ENCODE data around the gene HINT1.

The HINT1 gene

DNA sequence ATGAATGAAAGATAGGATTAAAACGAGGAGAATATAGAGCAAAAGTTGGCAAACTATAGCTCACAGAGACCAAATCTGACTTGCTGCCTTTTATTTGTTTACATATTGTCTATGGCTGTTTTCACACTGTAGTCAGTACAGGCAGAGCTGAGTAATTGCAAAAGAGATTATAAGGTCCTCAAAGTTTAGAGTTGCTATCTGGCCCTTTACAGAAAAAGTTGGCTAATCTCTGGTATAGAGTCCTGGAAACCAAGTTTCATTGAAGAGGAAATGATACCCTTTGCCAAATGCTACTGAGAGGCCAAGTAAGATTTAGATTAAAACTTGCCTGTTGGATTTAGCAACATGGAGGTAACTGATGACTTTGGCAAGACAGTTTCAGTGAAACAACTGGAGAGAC lies 41.7 kb upstream of the HINT1 start:
- no peak overlapping the region for H3K27ac ChIP-seq
- TF ChIP-seq, protein P1, sequence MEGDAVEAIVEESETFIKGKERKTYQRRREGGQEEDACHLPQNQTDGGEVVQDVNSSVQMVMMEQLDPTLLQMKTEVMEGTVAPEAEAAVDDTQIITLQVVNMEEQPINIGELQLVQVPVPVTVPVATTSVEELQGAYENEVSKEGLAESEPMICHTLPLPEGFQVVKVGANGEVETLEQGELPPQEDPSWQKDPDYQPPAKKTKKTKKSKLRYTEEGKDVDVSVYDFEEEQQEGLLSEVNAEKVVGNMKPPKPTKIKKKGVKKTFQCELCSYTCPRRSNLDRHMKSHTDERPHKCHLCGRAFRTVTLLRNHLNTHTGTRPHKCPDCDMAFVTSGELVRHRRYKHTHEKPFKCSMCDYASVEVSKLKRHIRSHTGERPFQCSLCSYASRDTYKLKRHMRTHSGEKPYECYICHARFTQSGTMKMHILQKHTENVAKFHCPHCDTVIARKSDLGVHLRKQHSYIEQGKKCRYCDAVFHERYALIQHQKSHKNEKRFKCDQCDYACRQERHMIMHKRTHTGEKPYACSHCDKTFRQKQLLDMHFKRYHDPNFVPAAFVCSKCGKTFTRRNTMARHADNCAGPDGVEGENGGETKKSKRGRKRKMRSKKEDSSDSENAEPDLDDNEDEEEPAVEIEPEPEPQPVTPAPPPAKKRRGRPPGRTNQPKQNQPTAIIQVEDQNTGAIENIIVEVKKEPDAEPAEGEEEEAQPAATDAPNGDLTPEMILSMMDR (IDR thresholded peaks at IDR 0.05): no peak
- TF ChIP-seq ZFX (IDR thresholded peaks at IDR 0.05; ENCODE audit: borderline replicate concordance): no peak

DNA sequence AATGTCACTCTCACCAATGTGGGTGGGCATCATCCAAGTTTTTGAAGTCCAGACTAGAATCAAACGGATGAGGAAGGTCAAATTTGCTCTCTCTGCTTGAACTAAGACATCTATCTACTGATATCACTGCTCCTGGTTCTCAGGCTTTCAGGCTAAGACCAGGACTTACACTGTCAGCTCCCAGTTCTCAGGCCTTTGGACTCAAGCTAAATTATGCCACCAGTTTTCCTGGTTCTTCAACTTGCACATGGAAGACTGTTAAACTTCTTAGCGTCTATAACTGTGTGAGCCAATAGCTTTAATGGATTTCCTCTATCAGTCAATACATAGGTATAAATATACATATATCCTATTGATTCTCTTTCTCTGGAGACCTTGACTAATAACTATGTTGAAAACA lies 41.0 kb upstream of the HINT1 start:
- no peak overlapping the region for H3K27ac ChIP-seq
- TF ChIP-seq, protein P1 (IDR thresholded peaks at IDR 0.05): no peak
- no peak for TF ChIP-seq ZFX (IDR thresholded peaks at IDR 0.05; ENCODE audit: borderline replicate concordance)

DNA sequence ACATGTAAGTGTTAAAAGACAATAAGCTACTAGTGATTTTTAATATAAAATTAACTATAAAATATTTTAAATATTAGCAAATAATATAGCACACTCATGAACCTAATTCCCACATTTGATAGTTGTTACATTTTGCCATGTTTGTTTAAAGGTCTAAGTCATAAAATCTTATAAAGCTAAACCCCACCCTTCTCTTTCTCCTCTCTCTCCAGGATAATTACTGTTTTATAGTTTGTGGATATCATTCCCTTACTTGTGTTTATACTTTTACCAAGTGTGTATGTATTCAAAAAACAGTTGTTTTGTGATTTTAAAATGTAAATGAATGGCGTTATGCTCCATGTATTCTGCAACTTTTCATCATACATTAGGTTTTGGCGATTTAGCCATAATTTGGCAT lies 39.9 kb upstream of the HINT1 start:
- no peak for TF ChIP-seq ZFX (IDR thresholded peaks at IDR 0.05; ENCODE audit: borderline replicate concordance)
- TF ChIP-seq, protein P1 (IDR thresholded peaks at IDR 0.05): no peak
- no peak overlapping the region for H3K27ac ChIP-seq

DNA sequence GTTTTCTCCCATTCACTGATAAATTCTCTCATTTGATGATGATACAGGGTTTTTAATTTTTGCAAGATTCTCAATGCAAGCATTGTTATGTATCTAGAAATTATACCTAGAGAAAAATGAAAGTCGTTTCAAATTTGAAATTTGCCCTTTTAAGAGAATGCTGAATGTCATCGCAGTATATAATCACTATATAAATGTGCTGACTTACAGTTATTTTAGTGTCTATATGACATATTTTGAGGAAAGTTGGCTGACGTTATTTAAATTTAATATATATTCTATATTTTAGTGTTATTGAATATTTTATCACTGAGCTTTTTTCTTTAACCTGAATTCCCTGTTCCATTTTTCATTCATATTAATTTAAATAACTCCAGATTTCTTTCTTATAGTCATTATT lies 35.5 kb upstream of the HINT1 start:
- TF ChIP-seq ZFX (IDR thresholded peaks at IDR 0.05; ENCODE audit: borderline replicate concordance): no peak
- TF ChIP-seq, protein P1 (IDR thresholded peaks at IDR 0.05): no peak
- H3K27ac ChIP-seq: no peak overlapping the region

DNA sequence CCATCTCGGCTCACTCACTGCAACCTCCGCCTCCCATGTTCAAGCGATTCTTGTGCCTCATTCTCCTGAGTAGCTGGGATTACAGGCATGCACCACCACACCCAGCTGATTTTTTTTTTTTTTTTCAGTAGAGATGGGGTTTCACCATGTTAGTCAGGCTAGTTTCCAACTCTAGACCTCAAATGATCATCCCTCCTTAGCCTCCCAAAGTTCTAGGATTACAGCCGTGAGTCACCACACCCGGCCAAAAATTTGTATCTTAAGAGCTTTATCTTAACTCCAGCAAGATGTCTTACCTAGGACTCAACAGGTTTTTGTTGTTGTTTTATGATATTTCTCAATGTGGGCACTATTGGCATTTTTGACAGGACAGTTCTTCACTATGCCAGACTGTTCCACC lies 33.6 kb upstream of the HINT1 start:
- TF ChIP-seq, protein P1 (IDR thresholded peaks at IDR 0.05): no peak
- no peak for TF ChIP-seq ZFX (IDR thresholded peaks at IDR 0.05; ENCODE audit: borderline replicate concordance)
- H3K27ac ChIP-seq: no peak overlapping the region

DNA sequence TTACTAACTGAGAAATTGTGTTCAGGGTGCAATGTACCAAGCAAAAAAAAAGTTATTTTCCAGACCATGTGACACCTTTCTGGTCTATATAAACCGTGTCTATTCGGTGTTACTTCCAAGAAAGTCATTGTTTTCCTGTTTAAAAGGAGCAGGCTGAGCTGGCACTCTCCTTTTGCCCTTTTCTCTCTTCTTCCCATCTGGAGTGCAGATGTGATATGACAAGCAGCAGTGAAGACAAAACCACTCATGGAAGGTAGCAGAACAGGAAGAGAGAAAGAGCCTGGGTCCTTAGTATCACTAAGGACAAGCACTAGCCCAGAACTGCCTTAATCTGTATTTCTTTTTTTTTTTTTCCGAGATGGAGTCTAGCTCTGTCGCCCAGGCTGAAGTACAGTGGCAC lies 31.3 kb upstream of the HINT1 start:
- TF ChIP-seq, protein P1 (IDR thresholded peaks at IDR 0.05): no peak
- TF ChIP-seq ZFX (IDR thresholded peaks at IDR 0.05; ENCODE audit: borderline replicate concordance): no peak
- no peak overlapping the region for H3K27ac ChIP-seq

DNA sequence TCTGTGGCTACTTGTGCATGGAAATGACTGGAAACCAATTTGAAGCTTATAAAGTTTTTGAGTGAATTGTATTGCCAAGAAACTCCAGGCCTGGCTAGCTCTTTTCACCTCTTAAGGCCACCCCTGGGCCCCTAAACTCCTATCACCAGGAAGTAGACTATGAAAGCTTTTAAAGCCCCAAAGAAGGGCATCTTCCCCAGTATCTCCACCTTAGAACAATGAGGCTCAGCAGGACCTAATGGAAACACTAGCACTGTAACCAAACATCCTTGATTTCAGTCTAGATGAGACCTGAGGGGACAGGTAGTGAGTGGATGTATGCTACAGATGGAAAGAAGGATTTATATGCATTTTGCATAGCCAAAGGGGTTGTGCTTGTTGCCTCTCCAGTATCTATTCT lies 30.6 kb upstream of the HINT1 start:
- TF ChIP-seq, protein P1 (IDR thresholded peaks at IDR 0.05): no peak
- no peak for TF ChIP-seq ZFX (IDR thresholded peaks at IDR 0.05; ENCODE audit: borderline replicate concordance)
- no peak overlapping the region for H3K27ac ChIP-seq
